ENCODE measurements around the gene ZNF580.

DNA sequence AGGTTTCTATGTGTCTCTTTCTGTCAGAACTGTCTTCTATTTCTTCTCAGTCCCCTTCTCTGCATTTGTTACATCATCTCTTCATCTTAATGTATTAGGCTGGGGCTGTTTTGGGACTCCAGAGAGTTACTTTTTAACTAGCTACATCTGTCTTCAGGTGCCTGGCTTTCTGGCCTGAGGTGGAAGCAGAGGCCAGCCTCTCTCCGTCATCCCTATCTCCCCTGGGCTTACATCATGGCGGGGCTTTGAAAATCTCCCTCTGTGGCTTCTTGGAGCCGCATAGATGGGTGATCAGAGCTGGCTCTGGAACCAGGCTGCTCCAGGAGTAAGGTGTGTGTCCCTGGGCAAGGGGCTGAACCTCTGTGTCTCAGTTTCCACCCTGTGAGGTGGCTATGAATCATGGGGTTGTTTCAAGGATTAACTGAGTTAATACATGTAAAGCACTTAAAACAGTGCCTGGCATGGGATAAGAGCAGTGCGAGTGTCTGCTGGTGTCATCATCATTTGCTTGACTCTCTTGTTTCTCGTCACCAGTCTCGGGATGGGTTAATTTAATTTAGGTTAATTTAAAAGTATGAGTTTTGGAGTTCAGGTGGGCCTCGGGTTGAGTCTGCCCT, 36.2 kb downstream of the ZNF580 start:
- TF ChIP-seq, protein P1, sequence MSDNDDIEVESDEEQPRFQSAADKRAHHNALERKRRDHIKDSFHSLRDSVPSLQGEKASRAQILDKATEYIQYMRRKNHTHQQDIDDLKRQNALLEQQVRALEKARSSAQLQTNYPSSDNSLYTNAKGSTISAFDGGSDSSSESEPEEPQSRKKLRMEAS (IDR thresholded peaks at IDR 0.05) = no peak
- TF ChIP-seq YY1 (IDR thresholded peaks at IDR 0.05; ENCODE audit: low read depth) = no peak
- TF ChIP-seq FOXM1 (IDR thresholded peaks at IDR 0.05; ENCODE audit: borderline replicate concordance, low read depth) = no peak
- no peak for TF ChIP-seq TEAD4 (IDR thresholded peaks at IDR 0.05)
- no peak for TF ChIP-seq EP300 (IDR thresholded peaks at IDR 0.05; ENCODE audit: borderline replicate concordance)
- no peak for TF ChIP-seq RAD21 (IDR thresholded peaks at IDR 0.05; ENCODE audit: low read depth)

Data from Ishikawa (cell line).